ENCODE results near the gene CNGB1.
"Not testable (repeated sequence)": the region's sequence is repeated elsewhere in the genome, so short reads cannot be mapped to it uniquely, and the experiment has no call there.

Gene CNGB1

DNA sequence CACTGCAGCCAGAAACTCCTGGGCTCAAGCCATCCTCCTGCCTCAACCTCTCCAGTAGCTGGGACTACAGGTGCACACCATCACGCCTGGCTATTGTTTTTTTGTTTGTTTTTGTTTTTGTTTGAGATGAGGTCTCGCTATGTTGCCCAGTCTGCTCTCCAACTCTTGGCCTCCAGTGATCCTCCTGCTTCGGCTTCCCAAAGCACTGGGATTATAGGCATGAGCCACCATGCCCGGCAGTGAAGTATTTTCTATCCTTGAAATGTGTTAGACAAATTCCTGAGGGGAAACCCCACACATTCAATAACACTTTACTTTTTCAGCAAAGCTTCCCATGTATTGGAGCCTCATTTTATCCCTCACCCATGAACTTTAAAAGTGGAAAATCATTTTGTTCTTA, 87.4 kb downstream of the CNGB1 start:
- DNase-seq, result no peak

DNA sequence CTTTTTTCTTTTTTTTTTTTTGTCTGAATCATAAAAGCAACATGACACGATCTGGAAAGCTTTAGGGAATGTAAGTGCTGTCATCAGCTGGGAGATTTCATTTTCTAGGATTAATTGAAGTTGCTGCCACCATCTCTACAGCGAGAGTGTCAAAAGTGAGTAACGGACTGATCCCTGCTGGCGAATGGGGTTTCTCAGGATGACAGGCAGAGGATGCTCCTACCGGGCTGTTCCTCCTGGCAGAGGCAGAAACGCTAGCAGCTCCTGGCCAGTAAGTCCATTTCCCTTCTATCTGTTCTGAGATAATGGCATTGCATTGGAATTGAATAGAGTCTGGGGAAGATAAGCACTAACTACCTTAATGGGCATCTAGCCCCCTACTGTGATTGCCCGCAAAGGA, 88.1 kb downstream of the CNGB1 start:
- DNase-seq, result no peak

- DNase-seq, result no peak
These were observed 88.7 kb downstream of the CNGB1 start for GRCh38 chr16:57882206-57882605.

DNA sequence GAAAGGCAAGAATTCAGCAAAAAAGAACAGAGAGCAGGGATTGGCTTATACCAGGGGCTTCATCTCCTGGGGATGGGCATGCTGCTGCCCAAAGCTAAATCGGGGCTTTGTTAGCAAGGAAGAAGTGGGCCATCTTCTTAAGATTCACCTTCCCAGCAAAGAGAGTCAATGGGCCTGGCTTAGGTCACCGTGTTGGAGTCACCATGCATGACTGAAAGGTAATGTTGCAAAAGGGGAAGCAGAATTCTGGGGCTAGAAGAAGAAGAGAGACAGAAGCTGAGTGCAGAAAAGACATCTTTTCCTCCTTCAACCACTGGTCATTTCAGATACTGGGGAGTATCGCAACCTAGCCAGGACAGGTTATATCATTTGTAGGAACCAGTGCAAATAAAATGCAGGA, 92.3 kb downstream of the CNGB1 start:
- DNase-seq, result no peak

DNA sequence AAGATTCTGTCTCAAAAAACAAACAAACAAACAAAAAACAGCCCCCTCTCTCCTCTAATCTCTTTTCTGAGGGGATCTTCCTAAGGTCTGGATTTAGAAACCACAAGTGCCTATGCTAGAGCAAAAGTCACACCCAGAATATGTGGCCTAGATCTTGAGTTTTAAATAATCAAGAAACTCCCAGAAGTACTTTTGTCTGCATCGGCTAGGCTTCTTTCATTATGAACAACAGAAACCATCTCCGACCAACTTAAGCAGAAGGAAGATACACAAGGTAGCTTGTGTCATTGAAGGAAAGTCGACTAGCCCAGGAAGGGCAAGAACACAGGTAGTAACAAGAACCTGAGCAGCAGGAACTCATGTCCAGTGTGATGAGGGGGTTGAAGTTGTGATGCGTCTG, 94.7 kb downstream of the CNGB1 start:
- DNase-seq, result no peak

GRCh38 chr16:57875347-57875746, 95.6 kb downstream of the CNGB1 start:
- DNase-seq, result no peak

GRCh38 chr16:57873218-57873617, 97.7 kb downstream of the CNGB1 start:
- DNase-seq, result no peak

DNA sequence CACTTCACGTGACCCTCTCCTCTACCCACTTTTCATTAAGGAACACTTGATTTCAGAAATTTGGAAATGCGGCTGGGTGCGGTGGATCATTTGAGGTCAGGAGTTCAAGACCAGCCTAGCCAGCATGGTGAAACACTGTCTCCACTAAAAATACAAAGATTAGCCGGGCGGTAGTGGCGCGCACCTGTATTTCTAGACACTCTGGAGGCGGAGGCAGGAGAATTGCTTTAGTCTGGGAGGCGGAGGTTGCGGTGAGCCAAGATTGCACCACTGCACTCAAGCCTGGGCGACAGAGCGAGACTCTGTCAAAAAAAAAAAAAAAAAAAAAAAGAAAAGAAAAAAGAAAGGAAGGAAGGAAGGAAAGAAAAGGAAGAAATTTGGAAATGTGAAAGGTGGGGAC, 98.2 kb downstream of the CNGB1 start:
- DNase-seq, result not testable (repeated sequence)

DNA sequence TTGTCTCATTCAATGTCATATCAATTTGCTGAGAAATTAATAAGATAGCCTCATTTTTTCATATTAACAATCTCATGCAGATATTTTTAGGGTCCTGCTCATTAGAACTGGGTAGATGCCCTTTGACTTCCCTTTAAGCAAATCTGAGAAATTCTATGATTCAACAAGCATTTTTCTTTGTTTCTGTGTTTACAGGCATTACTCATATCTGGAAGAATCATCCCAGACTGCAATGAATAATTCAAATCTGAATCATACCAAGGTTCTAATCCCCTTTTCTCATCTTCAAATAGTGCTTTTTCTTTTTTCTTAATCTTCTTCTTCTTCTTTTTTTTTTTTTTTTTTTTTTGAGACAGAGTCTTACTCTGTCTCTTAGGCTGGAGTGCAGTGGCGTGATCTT, 99.5 kb downstream of the CNGB1 start:
- DNase-seq, result no peak

- DNase-seq, result no peak
These were observed 100.0 kb downstream of the CNGB1 start for GRCh38 chr16:57870753-57871454.

- DNase-seq, result no peak
These were observed 101.9 kb downstream of the CNGB1 start for GRCh38 chr16:57868913-57869520.

DNA sequence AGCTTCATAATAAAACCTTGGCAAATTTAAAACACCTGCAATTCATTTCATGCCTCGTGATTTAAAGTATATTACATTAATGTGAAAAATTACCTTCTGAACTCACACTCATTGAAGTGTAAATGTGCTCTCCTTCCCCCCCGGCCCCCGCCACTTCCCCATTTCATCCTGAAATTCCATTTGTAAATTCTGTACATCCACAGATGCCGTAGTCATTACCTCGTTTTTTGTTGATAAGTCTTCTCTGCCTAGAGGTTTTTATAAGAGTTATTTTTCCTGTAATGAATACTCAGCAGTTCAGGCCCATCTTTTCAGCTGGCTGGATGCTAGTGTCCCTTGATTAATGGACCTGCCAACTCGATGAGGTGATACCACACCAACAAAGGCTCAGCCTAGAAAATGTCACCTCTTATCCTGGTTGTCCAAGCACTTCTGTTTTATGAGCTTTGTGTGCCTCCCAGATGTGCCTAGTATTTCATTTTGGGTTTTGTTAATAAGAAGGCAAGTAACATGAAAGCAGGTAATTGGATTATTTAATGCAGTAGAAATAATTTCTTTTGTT, 103.8 kb downstream of the CNGB1 start:
- no peak for DNase-seq

DNA sequence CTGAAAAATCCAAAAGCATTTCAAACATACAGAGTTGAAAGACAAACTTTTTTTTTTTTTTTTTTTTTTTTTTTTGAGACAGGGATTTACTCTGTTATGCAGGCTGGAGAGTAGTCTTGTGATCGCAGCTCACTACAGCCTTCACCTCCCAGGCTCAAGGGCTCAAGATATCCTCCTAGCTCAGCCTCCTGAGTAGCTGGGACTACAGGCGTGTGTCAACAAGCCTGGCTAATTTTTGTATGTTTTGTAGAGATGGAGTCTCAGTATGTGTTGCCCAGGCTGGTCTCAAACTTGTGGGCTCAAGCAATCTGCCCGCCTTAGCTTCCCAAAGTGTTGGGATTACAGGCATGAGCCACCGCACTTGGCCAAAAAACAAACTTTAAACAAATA, 104.4 kb downstream of the CNGB1 start:
- no peak for DNase-seq

- DNase-seq, result no peak
These were observed 105.0 kb downstream of the CNGB1 start for GRCh38 chr16:57865746-57866528.

DNA sequence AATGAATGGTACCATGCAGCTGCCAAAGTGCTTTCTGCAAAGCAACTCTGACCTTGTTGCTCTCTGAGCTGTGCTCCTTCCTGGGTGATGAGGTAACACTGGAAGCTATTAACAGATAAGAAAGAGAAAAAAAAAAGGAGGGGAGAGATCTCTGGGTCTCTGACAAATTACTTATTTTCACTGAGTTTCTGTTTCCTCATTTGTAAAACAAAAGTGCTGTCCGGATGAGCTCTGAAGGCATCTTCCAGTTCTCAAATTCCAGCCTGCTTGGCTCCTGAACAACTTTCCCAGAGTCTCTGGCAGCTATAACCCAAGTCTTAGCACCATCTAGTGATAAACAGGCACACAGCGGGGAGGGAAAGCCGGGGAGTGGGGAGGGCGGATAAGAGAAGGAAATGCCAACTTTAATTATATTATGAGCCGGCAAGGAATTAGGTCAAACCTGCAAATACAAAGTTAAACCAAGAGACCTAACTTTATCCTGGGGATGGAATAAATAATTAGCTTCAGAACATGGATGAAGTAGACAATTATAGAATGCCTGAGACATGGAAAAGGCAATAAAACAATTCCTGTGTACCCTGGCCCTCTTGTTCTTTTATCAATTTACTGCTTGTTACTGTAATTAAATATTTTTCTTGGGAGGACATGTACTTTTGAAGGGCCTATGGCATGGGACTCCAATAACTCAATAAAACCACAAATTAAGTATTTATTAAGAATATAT, 107.3 kb downstream of the CNGB1 start:
- DNase-seq, result no peak

- no peak for DNase-seq
These were observed 108.1 kb downstream of the CNGB1 start for GRCh38 chr16:57862698-57863433.

DNA sequence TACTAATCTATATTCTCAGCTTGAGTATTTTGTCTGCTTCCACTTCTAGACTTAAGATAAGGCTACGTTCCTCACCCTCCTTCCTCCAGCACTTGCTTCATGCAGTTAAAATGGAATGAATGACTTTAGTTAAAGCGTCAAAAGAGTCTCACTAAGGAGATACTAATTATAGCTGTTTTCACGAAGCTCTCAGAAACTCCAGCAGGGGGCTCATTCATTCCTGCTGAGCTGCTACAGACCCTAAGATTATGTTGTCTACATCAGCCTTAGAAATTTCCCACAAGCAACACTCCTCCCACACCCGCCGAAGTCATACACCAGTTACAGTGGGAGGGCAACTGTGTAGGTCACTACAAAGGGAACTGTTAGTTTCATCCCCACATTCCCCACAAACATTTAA, 111.6 kb downstream of the CNGB1 start:
- no peak for DNase-seq

DNA sequence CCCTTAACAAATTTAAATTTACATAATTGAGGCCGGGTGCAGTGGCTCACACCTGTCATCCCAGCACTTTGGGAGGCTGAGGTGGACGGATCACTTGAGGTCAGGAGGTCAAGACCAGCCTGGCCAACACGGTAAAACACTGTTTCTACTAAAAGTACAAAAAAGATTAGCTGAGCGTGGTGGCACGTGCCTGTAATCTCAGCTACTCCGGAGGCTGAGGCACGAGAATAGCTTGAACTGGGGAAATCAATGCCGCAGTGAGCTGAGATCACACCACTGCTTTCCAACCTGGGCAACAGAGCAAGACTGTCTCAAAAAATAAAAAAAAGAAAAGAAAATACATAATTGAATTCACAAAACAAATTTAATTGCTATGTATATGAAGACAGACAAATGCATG, 112.3 kb downstream of the CNGB1 start:
- DNase-seq, result no peak

DNA sequence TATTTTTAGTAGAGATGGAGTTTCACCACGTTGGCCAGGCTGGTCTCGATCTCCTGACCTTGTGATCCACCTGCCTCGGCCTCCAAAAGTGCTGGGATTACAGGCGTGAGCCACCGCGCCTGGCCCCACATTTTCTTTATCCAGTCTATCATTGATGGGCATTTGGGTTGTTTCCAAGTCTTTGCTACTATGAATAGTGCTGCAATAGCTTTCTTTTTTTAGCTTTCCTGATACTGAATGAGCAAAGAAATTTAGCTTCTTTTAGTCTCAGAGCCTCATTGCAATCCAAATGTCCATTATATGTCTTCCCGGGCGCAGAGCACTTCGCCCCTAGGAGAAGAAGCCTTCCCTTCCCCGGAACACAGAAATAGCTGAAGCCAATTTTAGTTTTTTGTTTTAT, 112.9 kb downstream of the CNGB1 start:
- DNase-seq, result not testable (repeated sequence)

DNA sequence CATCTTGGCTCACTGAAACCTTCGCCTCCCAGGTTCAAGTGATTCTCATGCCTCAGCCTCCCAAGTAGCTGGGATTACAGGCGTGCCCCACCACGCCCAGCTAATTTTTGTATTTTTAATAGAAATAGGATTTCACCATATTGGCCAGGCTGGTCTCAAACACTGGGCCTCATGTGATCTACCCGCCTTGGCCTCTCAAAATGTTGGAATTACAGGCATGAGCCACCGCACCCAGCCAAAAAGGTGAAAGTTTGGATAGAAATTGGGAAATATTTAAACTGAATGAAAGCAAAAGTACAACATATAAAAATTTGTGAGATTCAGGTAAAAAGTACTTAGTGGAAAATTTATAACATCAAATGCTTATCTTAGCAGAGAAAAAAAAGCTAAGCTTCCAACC, 115.7 kb downstream of the CNGB1 start:
- no peak for DNase-seq

DNA sequence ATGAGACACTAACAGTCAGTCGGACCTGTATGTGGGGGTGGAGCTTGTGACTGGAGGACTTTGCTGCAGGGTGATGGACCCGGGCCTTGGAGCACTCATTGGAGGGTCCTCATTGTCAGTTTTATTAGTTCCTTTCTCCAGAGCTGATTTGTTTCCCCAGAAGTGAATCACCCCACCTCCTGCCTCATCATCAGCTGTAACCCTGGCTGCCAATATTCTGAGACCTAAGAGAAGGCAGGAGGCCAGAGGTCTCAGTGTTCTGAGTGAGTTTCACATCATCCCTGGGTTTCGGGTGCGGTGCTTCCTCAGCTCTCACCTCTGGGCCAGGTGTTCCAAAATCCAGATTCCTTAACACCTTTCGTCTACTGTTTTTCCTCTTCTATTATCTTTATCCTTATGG, 118.7 kb downstream of the CNGB1 start:
- DNase-seq, result no peak

GRCh38 chr16:57848181-57848580, 122.7 kb downstream of the CNGB1 start:
- no peak for DNase-seq
